ENCODE measurements around the gene ABCA7.

ABCA7 gene

GRCh38 chr19:1041835-1042685, 2.2 kb downstream of the ABCA7 start:
- DNase-seq = peak; percentile 51

GRCh38 chr19:1042689-1043511, 3.0 kb downstream of the ABCA7 start:
- DNase-seq = peak; percentile 82

- DNase-seq = no peak
Measured at GRCh38 chr19:1045247-1045603, 5.3 kb downstream of the ABCA7 start.

- DNase-seq = no peak
Measured at GRCh38 chr19:1046117-1046626, 6.3 kb downstream of the ABCA7 start.

GRCh38 chr19:1046836-1047695, 7.2 kb downstream of the ABCA7 start:
- DNase-seq = no peak

- DNase-seq = no peak
Measured at GRCh38 chr19:1047696-1048147, 7.8 kb downstream of the ABCA7 start.

- no peak for DNase-seq
Measured at GRCh38 chr19:1049106-1049505, 9.2 kb downstream of the ABCA7 start.

- DNase-seq = no peak
Measured at GRCh38 chr19:1049800-1050199, 9.9 kb downstream of the ABCA7 start.

GRCh38 chr19:1050989-1051788, 11.3 kb downstream of the ABCA7 start:
- DNase-seq = no peak

GRCh38 chr19:1051791-1052190, 11.9 kb downstream of the ABCA7 start:
- no peak for DNase-seq

- no peak for DNase-seq
Measured at GRCh38 chr19:1052349-1052975, 12.6 kb downstream of the ABCA7 start.

GRCh38 chr19:1053176-1054101, 13.5 kb downstream of the ABCA7 start:
- DNase-seq = no peak

GRCh38 chr19:1054102-1055027, 14.5 kb downstream of the ABCA7 start:
- DNase-seq = no peak

GRCh38 chr19:1055028-1055425, 15.1 kb downstream of the ABCA7 start:
- DNase-seq = no peak

GRCh38 chr19:1055886-1056620, 16.1 kb downstream of the ABCA7 start:
- no peak for DNase-seq

GRCh38 chr19:1057176-1057855, 17.4 kb downstream of the ABCA7 start:
- DNase-seq = peak; percentile 24

- DNase-seq = no peak
Measured at GRCh38 chr19:1058112-1058511, 18.2 kb downstream of the ABCA7 start.

- DNase-seq = no peak
Measured at GRCh38 chr19:1060689-1061088, 20.8 kb downstream of the ABCA7 start.

Measured in DMS79 treated with DMSO at 0.1 percent for 48 hours (cell line).